H1 (cell line): ENCODE measurements around the gene MAP3K1. TPM values are rescaled to one million over a fixed set of nuclear protein-coding genes. Genes with fewer than 3 reads are reported as not detected.

Experiments used
- HDAC6 ChIP-seq: IDR thresholded peaks from one replicate; pipeline ENCODE4 v1.7.1; 2012; ENCODE audit warnings: low read depth, mild to moderate bottlenecking, inconsistent platforms, low read length, moderate library complexity
- polyA plus RNA-seq, 7 experiments: library from polyadenylated mRNA; depleted of rRNA in 3 of 7; stranded (reverse) in 5 of 7; unstranded in 2 of 7; fragments of >200 nt in 5 of 7; fragments of 200-250 nt in 2 of 7; gene quantifications; 1 replicate in 5 of 7; 2 replicates in 1 of 7; 4 replicates in 1 of 7; pipeline versions ENCODE4 v1.2.1 to v1.2.3, GENCODE V29; 2011 to 2013; ENCODE audit warnings: missing spikeins in 2 of 7, mixed read lengths in 2 of 7
- total RNA-seq: library from RNA; stranded (reverse); fragmentation: NEBNext Ultra II Directional; extraction: Animal tissue kit (Norgen Biotek cat#: 25700); gene quantifications from 2 replicates; pipeline ENCODE4 v1.2.1, GENCODE V29; 2021

MAP3K1 gene
- total and polyA plus RNA-seq, 2 of the 8 experiments (the other 6 are each of a cell fraction or from before 2014, with no cell fraction given), result 3.9 to 11.8 TPM

DNA sequence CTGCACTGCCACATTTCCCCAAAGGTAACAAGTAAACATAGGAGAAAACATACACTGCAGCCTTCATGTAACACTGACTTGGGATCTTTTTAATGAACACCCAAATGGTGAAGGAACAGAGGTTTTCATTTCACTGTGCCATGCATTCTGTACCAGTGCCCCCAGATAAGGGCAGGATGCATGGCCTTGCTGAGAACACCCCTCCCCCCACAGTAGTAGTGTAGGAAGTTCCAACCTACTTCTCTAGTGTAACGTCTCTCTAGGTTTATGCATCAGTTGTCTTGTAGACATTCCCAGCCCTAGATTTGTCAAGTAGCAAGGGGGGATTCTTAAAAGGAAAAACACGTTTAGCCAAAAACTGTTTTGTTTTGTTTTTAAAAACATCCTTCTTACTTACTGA is 29.9 kb downstream of the MAP3K1 start (continued):
- no peak for TF ChIP-seq HDAC6
